ENCODE data around the gene CLSTN3. TPM values are rescaled to one million over a fixed set of nuclear protein-coding genes. Genes with fewer than 3 reads are reported as not detected.

The CLSTN3 gene
- total RNA-seq, 1 donor from 2014 or later, result 36.8 TPM

DNA sequence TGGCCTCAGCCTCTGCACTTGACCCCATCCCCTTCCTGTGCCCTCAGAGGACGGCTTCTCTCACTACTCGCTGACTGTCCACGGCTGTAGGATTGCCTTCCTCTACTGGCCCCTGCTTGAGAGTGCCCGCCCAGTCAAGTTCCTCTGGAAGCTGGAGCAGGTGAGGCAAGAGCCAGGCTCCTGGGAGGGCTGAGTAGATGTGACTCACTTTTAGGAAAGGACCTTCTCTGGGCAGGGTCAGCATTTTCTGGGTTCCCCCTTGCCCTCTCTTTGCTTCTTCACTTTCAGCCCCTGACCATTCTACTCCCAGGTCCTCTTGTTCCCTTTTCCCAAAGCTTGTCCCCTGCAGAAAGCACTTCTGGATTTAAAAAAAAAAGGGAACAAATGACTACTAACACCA, 7.7 kb downstream of the CLSTN3 start:
- Histone ChIP-seq H3K9me3 (no peaks in the 10 kb centered on the region), H3K36me3 (peaks cover 31% of the 10 kb centered on the region), H3K4me1 (peaks cover 4% of the 10 kb centered on the region), H3K27ac (no peak overlapping the region), H3K27me3 (ENCODE audit: low read depth) (no peaks in the 10 kb centered on the region), H3K4me3 (no peak overlapping the region)
- TF ChIP-seq, protein P1, sequence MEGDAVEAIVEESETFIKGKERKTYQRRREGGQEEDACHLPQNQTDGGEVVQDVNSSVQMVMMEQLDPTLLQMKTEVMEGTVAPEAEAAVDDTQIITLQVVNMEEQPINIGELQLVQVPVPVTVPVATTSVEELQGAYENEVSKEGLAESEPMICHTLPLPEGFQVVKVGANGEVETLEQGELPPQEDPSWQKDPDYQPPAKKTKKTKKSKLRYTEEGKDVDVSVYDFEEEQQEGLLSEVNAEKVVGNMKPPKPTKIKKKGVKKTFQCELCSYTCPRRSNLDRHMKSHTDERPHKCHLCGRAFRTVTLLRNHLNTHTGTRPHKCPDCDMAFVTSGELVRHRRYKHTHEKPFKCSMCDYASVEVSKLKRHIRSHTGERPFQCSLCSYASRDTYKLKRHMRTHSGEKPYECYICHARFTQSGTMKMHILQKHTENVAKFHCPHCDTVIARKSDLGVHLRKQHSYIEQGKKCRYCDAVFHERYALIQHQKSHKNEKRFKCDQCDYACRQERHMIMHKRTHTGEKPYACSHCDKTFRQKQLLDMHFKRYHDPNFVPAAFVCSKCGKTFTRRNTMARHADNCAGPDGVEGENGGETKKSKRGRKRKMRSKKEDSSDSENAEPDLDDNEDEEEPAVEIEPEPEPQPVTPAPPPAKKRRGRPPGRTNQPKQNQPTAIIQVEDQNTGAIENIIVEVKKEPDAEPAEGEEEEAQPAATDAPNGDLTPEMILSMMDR (IDR thresholded peaks at IDR 0.05), result no peak
- DNase-seq, result no peak
- intact Hi-C loops (cut with DNase I), result no loop called here
- ATAC-seq, result peak; percentile 46 to 55

DNA sequence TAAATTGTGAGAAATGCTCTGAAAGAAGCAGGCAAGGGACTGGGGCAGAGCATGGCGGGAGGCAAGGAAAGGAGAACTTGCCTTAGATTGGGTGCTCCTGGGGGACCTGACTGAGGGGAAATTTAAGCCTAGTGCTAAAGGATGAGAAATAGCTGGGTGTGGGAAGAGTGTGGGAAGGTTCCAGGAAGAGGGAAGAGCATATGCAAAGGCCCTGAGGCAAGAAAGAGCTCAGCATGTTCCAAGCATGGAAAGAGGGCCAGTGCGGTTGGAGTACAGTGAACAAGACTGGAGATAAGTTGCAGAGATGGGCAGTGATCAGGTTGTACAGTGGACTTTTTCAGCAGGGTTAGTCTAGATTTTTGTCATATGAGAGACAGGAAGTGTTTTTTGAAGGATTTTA, 9.0 kb downstream of the CLSTN3 start:
- DNase-seq (no peak), ATAC-seq (no peak)
- intact Hi-C loops (cut with DNase I), result no loop called here
- Histone ChIP-seq H3K27ac (no peak overlapping the region), H3K4me1 (peaks cover 4% of the 10 kb centered on the region), H3K4me3 (no peak overlapping the region), H3K36me3 (peaks cover 28% of the 10 kb centered on the region), H3K9me3 (no peaks in the 10 kb centered on the region), H3K27me3 (ENCODE audit: low read depth) (no peaks in the 10 kb centered on the region)
- TF ChIP-seq, protein P1 (IDR thresholded peaks at IDR 0.05), result no peak

DNA sequence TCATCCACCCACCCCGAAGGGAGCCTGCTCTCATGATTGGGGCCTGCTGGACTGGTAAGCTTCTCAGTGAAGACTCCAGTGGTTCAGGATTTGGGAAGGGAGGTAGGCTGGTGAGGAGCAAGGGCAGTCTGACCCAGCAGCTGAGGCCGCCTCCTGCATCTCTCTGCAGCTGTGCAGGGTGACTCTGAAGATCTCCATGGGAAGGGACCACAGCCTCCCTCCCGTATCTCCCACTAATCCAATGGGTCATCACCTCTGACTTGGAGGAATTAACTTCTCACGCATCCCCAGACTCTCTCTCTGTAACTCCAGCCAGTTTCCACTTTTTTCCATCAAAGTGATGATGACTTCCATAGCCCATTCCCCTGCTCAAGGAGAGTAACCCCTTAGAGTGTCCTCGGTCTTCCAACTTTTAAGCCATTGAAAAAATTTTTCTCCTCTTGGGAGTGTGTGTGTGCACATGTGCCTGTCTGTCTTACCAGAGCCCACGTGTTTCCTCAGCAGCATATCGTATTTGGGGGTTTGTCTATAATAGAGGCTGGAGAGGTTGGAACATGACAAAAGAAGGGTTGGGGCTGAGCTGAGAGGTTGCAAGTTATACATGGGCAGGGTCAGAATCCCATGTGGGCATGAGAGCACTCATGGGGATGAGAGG, 11.3 kb downstream of the CLSTN3 start:
- Histone ChIP-seq H3K9me3 (no peaks in the 10 kb centered on the region), H3K4me3 (no peak overlapping the region), H3K36me3 (peaks cover 18% of the 10 kb centered on the region), H3K27me3 (ENCODE audit: low read depth) (no peaks in the 10 kb centered on the region), H3K27ac (no peak overlapping the region), H3K4me1 (peaks cover 4% of the 10 kb centered on the region)
- TF ChIP-seq, protein P1 (IDR thresholded peaks at IDR 0.05), result no peak
- no peak for DNase-seq
- no peak for ATAC-seq
- intact Hi-C loops (cut with DNase I), result no loop called here

DNA sequence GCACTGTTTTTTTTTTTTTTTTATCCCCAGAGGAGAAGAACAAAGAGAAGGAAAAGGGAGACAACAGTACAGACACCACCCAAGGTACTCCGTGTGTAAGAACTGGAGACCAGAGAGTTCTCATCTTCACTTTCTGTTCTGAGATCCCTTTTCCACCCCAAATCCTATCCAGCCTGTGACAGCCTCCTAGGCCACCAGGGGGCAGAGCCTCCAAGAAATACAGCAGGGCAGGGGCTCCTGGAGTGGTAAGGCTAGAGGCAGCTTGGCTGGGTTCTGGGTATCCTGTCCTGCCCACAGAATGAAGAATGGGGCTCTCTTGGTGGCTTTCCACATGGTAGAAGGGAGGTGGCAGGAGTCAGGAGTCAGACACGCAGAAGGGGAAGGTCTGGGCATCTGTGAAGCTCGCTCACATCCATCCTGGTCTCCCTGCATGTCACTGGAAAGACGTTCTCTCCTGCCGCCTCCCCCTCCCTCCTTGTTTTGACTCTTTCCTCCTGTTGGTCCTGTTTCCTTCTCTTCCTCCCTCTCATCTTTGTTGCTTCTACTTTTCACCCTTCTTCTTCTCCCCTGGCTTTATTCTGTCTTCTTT, 12.0 kb downstream of the CLSTN3 start:
- no peaks in the 10 kb centered on the region for H3K27me3 ChIP-seq (ENCODE audit: low read depth)
- no peaks in the 10 kb centered on the region for H3K9me3 ChIP-seq
- TF ChIP-seq, protein P1 (IDR thresholded peaks at IDR 0.05), result peak; percentile 71

DNA sequence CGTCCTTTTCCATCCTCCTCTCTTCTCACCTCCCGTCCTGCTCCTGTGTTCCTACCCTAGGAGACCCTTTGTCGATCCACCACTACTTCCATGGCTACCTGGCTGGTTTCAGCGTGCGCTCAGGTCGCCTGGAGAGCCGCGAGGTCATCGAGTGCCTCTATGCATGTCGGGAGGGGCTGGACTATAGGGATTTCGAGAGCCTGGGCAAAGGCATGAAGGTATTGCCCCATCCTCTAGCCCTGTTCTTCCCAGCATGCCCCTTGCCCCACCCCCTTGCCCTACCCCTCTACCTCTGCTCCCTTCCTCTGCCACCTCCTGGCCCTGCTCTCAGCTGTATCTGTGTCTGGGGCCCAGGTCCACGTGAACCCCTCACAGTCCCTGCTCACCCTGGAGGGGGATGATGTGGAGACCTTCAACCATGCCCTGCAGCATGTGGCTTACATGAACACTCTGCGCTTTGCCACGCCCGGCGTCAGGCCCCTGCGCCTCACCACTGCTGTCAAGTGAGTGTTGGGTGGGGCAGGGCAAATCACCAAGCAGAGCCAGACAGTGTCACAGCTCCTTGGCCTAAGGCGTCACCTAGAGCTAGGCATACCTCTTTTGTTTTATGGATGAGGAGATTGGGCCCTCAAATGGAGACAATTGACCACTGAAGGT, 12.8 kb downstream of the CLSTN3 start:
- no peaks in the 10 kb centered on the region for H3K27me3 ChIP-seq (ENCODE audit: low read depth)
- H3K4me3 ChIP-seq, result no peak overlapping the region
- intact Hi-C loops (cut with DNase I), result no loop called here
- H3K4me1 ChIP-seq, result peaks cover 2% of the 10 kb centered on the region
- no peak for DNase-seq
- peaks cover 14% of the 10 kb centered on the region for H3K36me3 ChIP-seq
- no peak overlapping the region for H3K27ac ChIP-seq
- ATAC-seq, result peak; percentile 26 to 42
- no peaks in the 10 kb centered on the region for H3K9me3 ChIP-seq
- TF ChIP-seq, protein P1 (IDR thresholded peaks at IDR 0.05), result no peak

More for the DNA sequence above, 12.0 kb downstream of the CLSTN3 start:
- Histone ChIP-seq H3K27ac (no peak overlapping the region), H3K36me3 (peaks cover 17% of the 10 kb centered on the region), H3K4me3 (no peak overlapping the region), H3K4me1 (peaks cover 4% of the 10 kb centered on the region)
- peak; percentile 81 to 83 for ATAC-seq
- peak; percentile 66 for DNase-seq
- intact Hi-C loops (cut with DNase I), result no loop called here
